Right lobe of liver (tissue), 4 donors: ENCODE data around the gene ADGRF3.
"Not testable (repeated sequence)": the region's sequence is repeated elsewhere in the genome, so short reads cannot be mapped to it uniquely, and the experiment has no call there.

Experiments
- CTCF ChIP-seq, 4 donors: fragments of 200-600 bp in 3 of 4; fragments of 450-650 bp in 1 of 4; IDR thresholded peaks; one replicate each; pipeline versions ENCODE4 v1.5.1 to v1.8.0; 2016 to 2022; ENCODE audit warnings: antibody characterized with exemption in 4 of 4, mild to moderate bottlenecking in 2 of 4
- POLR2A ChIP-seq: fragments of 450-650 bp; IDR thresholded peaks from one replicate; pipeline ENCODE4 v1.6.1; 2017; ENCODE audit warnings: antibody characterized with exemption, mild to moderate bottlenecking
- donor health status: DM: no; HTN: no; CAD: no.
- donor health status: DM: no; HTN: no; CAD: no.
- donor health status: DM: no; HTN: yes; CAD: no.

GRCh38 chr2:26331321-26331720, 15.3 kb downstream of the ADGRF3 start:
- not testable (repeated sequence) for TF ChIP-seq CTCF (IDR thresholded peaks at IDR 0.05); POLR2A
